ENCODE data around the gene FFAR3.

- TF ChIP-seq CTCF (IDR thresholded peaks at IDR 0.05) (no peak), POLR2A (IDR thresholded peaks at IDR 0.05) (no peak)
Measured at GRCh38 chr19:35399231-35399630, 41.0 kb downstream of the FFAR3 start.
